RPMI7951 (cell line): ENCODE results near the gene CYSLTR1. TPM values are rescaled to one million over a fixed set of nuclear protein-coding genes. Genes with fewer than 3 reads are reported as not detected.

Experiments used
- total RNA-seq: library from RNA; depleted of rRNA; stranded (reverse); fragments of >200 nt; shearing (Covaris generic); gene quantifications from 2 replicates; pipeline ENCODE4 v1.2.3, GENCODE V29; 2014; rRNA removed

Gene CYSLTR1
- total RNA-seq, 1 experiment from 2014 or later = not detected

Other genes with a start within 250 kb of the CYSLTR1 start
- gene PGK1, start 223.4 kb downstream of the CYSLTR1 start, total RNA-seq = 1,280 and 1,342 TPM in 2 replicates
- 34.2 and 47.3 TPM in 2 replicates for gene TAF9B, start 188.0 kb downstream of the CYSLTR1 start, total RNA-seq